SK-N-SH (cell line): ENCODE data around the gene TBRG1. TPM values are rescaled to one million over a fixed set of nuclear protein-coding genes. Genes with fewer than 3 reads are reported as not detected.

Experiments used
- CTCF ChIA-PET: fragments of 300-600, 350-600 bp; formaldehyde crosslinking; extraction: SDS; loops from one replicate; lab custom pipeline; 2021; lab: Yijun Ruan, JAX
- POLR2A ChIA-PET: fragments of 350-600 bp; sonication (Branson Sonifier 250); formaldehyde crosslinking; extraction: SDS; loops from one replicate; lab custom pipeline; 2020; ENCODE audit warnings: antibody characterized with exemption, inconsistent platforms; lab: Yijun Ruan, JAX
- DNase-seq: peaks from one replicate; pipeline ENCODE4 v3.0.0; 2012
- H2AFZ ChIP-seq: fragments of 200-600 bp; sonication (generic); 2 replicates; pipeline ENCODE4 v1.8.1; 2016; ENCODE audit warnings: antibody characterized with exemption, mild to moderate bottlenecking, low read depth
- H3F3A ChIP-seq: fragments of 200-600 bp; sonication (generic); replicated peaks from 2 replicates; pipeline ENCODE3; 2016; ENCODE audit warnings: antibody characterized with exemption, mild to moderate bottlenecking; ENCODE audit not compliant: insufficient read depth
- H3K27ac ChIP-seq, 2 experiments: fragments of 200-500 bp in 1 of 2; fragments of 200-600 bp in 1 of 2; sonication (Bioruptor generic) in 1 of 2; sonication (generic), shearing (Covaris generic) in 1 of 2; 2 replicates each; pipeline versions ENCODE4 v1.5.1 to v1.6.1; 2014 to 2016; ENCODE audit warnings: low read depth in 2 of 2, inconsistent platforms in 1 of 2, low read length in 1 of 2, mild to moderate bottlenecking in 1 of 2, mixed read lengths in 1 of 2
- H3K27me3 ChIP-seq: fragments of 200-600 bp; sonication (generic), shearing (Covaris generic); 2 replicates; pipeline ENCODE4 v1.6.1; 2016; ENCODE audit warnings: mixed run types; ENCODE audit not compliant: insufficient read depth
- H3K36me3 ChIP-seq, 2 experiments: fragments of 200-500 bp in 1 of 2; fragments of 200-600 bp in 1 of 2; sonication (Bioruptor generic) in 1 of 2; sonication (generic) in 1 of 2; replicated peaks in 1 of 2; 2 replicates each; pipeline versions ENCODE3 to v1.5.1; 2014 to 2016; ENCODE audit warnings: low read length in 1 of 2, mild to moderate bottlenecking in 1 of 2; ENCODE audit not compliant: insufficient read depth in 2 of 2, control insufficient read depth in 1 of 2
- H3K4me1 ChIP-seq, 2 experiments: fragments of 200-500 bp in 1 of 2; fragments of 200-600 bp in 1 of 2; sonication (Bioruptor generic) in 1 of 2; sonication (generic), shearing (Covaris generic) in 1 of 2; 2 replicates each; pipeline versions ENCODE4 v1.5.1 to v1.6.1; 2014 to 2016; ENCODE audit warnings: low read depth in 1 of 2, low read length in 1 of 2, mixed run types in 1 of 2; ENCODE audit not compliant: insufficient read depth in 2 of 2, control insufficient read depth in 1 of 2
- H3K4me2 ChIP-seq: fragments of 200-600 bp; sonication (generic), shearing (Covaris generic); 2 replicates; pipeline ENCODE4 v1.6.1; 2017; ENCODE audit warnings: mixed run types
- H3K4me3 ChIP-seq, 2 experiments: fragments of 200-500 bp in 1 of 2; fragments of 200-600 bp in 1 of 2; sonication (Bioruptor generic) in 1 of 2; sonication (generic), shearing (Covaris generic) in 1 of 2; 2 replicates each; pipeline versions ENCODE4 v1.5.1 to v1.8.1; 2014 to 2016; ENCODE audit warnings: low read depth in 2 of 2, inconsistent platforms in 1 of 2, low read length in 1 of 2, mild to moderate bottlenecking in 1 of 2, mixed read lengths in 1 of 2, moderate library complexity in 1 of 2
- H3K79me2 ChIP-seq: fragments of 200-600 bp; sonication (generic); 2 replicates; pipeline ENCODE4 v1.8.1; 2017; ENCODE audit warnings: mild to moderate bottlenecking; ENCODE audit not compliant: insufficient read depth
- H3K9ac ChIP-seq: fragments of 200-600 bp; sonication (generic); 2 replicates; pipeline ENCODE4 v1.6.1; 2017; ENCODE audit warnings: mixed run types
- H3K9me2 ChIP-seq: fragments of 200-600 bp; sonication (generic); 2 replicates; pipeline ENCODE4 v1.6.1; 2017; ENCODE audit warnings: mixed run types
- H3K9me3 ChIP-seq: fragments of 200-600 bp; sonication (generic); 2 replicates; pipeline ENCODE4 v1.6.1; 2017; ENCODE audit warnings: mixed run types, mild to moderate bottlenecking, moderate library complexity
- H4K20me1 ChIP-seq: fragments of 200-600 bp; sonication (generic); 2 replicates; pipeline ENCODE4 v1.6.1; 2017; ENCODE audit warnings: mild to moderate bottlenecking, mixed run types; ENCODE audit not compliant: insufficient read depth
- ELF1 ChIP-seq: IDR thresholded peaks from 2 replicates; pipeline ENCODE4 v1.4.0; 2012
- EP300 ChIP-seq, 2 experiments: IDR thresholded peaks; 2 replicates each; pipeline versions ENCODE4 v1.4.0 to v1.6.1; 2012; ENCODE audit warnings: borderline replicate concordance in 1 of 2, low read depth in 1 of 2, low read length in 1 of 2
- FOSL2 ChIP-seq: IDR thresholded peaks from 2 replicates; pipeline ENCODE4 v1.4.0; 2012; ENCODE audit warnings: low read depth, mild to moderate bottlenecking, moderate library complexity, borderline replicate concordance
- GABPA ChIP-seq: IDR thresholded peaks from 2 replicates; pipeline ENCODE4 v1.4.0; 2012; ENCODE audit warnings: low read depth, mild to moderate bottlenecking
- GATA2 ChIP-seq: sonication (generic); formaldehyde crosslinking; IDR thresholded peaks from 2 replicates; pipeline ENCODE4 v1.5.0; 2020; ENCODE audit warnings: mild to moderate bottlenecking, missing genetic modification reagents
- JUND ChIP-seq: IDR thresholded peaks from 2 replicates; pipeline ENCODE4 v1.4.0; 2012
- MEF2A ChIP-seq: IDR thresholded peaks from 2 replicates; pipeline ENCODE4 v1.4.0; 2012; ENCODE audit warnings: low read depth, borderline replicate concordance
- MXI1 ChIP-seq: IDR thresholded peaks from 2 replicates; pipeline ENCODE4 v1.6.1; 2012; ENCODE audit warnings: mild to moderate bottlenecking, low read depth, low read length, improper control_type of control experiment
- NRF1 ChIP-seq: IDR thresholded peaks from 2 replicates; pipeline ENCODE4 v1.6.1; 2012; ENCODE audit warnings: low read depth, mild to moderate bottlenecking, low read length
- POLR2AphosphoS5 ChIP-seq: IDR thresholded peaks from 2 replicates; pipeline ENCODE4 v1.6.1; 2012; ENCODE audit warnings: low read depth, low read length
- RAD21 ChIP-seq: IDR thresholded peaks from 2 replicates; pipeline ENCODE4 v1.6.1; 2012; ENCODE audit warnings: mild to moderate bottlenecking, low read length
- RCOR1 ChIP-seq: fragments of 150-350 bp; IDR thresholded peaks from 2 replicates; pipeline ENCODE4 v1.6.1; 2017; ENCODE audit warnings: antibody characterized with exemption, low read length
- REST ChIP-seq: IDR thresholded peaks from 2 replicates; pipeline ENCODE4 v1.6.1; 2012; ENCODE audit warnings: mild to moderate bottlenecking, low read depth, low read length, moderate library complexity
- RFX5 ChIP-seq: IDR thresholded peaks from 2 replicates; pipeline ENCODE4 v1.6.1; 2012; ENCODE audit warnings: mild to moderate bottlenecking, improper control_type of control experiment, low read length
- SIN3A ChIP-seq: IDR thresholded peaks from 2 replicates; pipeline ENCODE4 v1.6.1; 2012; ENCODE audit warnings: low read depth, mild to moderate bottlenecking, low read length, moderate library complexity, borderline replicate concordance
- TAF1 ChIP-seq: IDR thresholded peaks from 2 replicates; pipeline ENCODE4 v1.6.1; 2012; ENCODE audit warnings: low read depth, mild to moderate bottlenecking, low read length, moderate library complexity, borderline replicate concordance
- TCF12 ChIP-seq: IDR thresholded peaks from 2 replicates; pipeline ENCODE4 v1.4.0; 2012
- WGBS: methylation state at CpG from one replicate; pipeline ENCODE4 v1.1.6; 2017; ENCODE audit warnings: low lambda C conversion rate; 5-methylcytosine and 5-hydroxymethylcytosine counted together
- polyA plus RNA-seq, 3 experiments: library from polyadenylated mRNA; depleted of rRNA; stranded (reverse); fragments of >200 nt; gene quantifications; 2 replicates each; pipeline ENCODE4 v1.2.3, GENCODE V29; 2012
- TF ChIP-seq, protein P1 (sequence below): fragments of 200-600 bp; sonication (generic); IDR thresholded peaks from 2 replicates; pipeline ENCODE4 v1.6.1; 2017; ENCODE audit warnings: antibody characterized with exemption, mild to moderate bottlenecking, moderate library complexity
- TF ChIP-seq, protein P2 (sequence below): IDR thresholded peaks from 2 replicates; pipeline ENCODE4 v1.4.0; 2012; ENCODE audit warnings: low read depth, borderline replicate concordance

TBRG1 gene
- polyA plus RNA-seq, 1 of the 3 experiments (the other 2 are of a cell fraction): 22.0 TPM

- no peak for TF ChIP-seq ELF1
- no peak for TF ChIP-seq NRF1
Observed at GRCh38 chr11:124658501-124658900, 35.8 kb downstream of the TBRG1 start (continued).

DNA sequence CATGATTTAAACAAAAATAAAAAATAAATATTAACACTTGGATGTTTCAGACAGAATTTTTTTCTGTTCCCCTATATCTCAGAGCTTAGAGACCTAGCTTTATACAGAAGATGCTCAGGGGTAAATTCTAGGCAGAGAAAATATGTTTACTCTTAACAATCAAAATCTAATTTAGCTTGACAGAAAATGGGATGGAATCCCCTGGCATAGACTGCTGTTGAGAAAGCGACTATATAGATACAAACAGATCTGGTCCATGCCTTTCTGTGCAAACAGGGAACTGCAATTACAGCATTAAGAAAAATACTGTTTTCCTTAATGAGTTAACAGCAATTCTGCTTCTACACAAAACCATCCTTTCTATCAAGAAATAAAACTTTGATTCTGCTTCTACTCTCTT is 36.3 kb downstream of the TBRG1 start:
- H3K9ac ChIP-seq: no peak overlapping the region
- no peaks in the 10 kb centered on the region for H3K79me2 ChIP-seq
- TF ChIP-seq TAF1: no peak
- no peak for TF ChIP-seq EP300 (IDR thresholded peaks at IDR 0.05; ENCODE audit: borderline replicate concordance in 1 of 2, low read depth in 1 of 2, low read length in 1 of 2)
- TF ChIP-seq SIN3A: no peak
- TF ChIP-seq, protein P1, sequence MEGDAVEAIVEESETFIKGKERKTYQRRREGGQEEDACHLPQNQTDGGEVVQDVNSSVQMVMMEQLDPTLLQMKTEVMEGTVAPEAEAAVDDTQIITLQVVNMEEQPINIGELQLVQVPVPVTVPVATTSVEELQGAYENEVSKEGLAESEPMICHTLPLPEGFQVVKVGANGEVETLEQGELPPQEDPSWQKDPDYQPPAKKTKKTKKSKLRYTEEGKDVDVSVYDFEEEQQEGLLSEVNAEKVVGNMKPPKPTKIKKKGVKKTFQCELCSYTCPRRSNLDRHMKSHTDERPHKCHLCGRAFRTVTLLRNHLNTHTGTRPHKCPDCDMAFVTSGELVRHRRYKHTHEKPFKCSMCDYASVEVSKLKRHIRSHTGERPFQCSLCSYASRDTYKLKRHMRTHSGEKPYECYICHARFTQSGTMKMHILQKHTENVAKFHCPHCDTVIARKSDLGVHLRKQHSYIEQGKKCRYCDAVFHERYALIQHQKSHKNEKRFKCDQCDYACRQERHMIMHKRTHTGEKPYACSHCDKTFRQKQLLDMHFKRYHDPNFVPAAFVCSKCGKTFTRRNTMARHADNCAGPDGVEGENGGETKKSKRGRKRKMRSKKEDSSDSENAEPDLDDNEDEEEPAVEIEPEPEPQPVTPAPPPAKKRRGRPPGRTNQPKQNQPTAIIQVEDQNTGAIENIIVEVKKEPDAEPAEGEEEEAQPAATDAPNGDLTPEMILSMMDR: no peak
- TF ChIP-seq TCF12: no peak
- TF ChIP-seq RCOR1: no peak
- TF ChIP-seq REST: no peak
- TF ChIP-seq JUND: no peak
- TF ChIP-seq GATA2: no peak
- no peak for TF ChIP-seq RFX5
- no peak for TF ChIP-seq MEF2A
- TF ChIP-seq, protein P2, sequence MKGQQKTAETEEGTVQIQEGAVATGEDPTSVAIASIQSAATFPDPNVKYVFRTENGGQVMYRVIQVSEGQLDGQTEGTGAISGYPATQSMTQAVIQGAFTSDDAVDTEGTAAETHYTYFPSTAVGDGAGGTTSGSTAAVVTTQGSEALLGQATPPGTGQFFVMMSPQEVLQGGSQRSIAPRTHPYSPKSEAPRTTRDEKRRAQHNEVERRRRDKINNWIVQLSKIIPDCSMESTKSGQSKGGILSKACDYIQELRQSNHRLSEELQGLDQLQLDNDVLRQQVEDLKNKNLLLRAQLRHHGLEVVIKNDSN: no peak
- TF ChIP-seq GABPA: no peak
- TF ChIP-seq FOSL2: no peak
- no peak for TF ChIP-seq ELF1
- no peak for TF ChIP-seq MXI1
- no peak for TF ChIP-seq POLR2AphosphoS5
- TF ChIP-seq RAD21: no peak
- no peak overlapping the region for H3K27ac ChIP-seq
- no peaks in the 10 kb centered on the region for H3K9me3 ChIP-seq
- ChIA-PET POLR2A (no interaction called here), CTCF (interaction anchor here (1.0 to 3.6 kb wide), 5 partner anchors 15 to 208 kb away, joined by 3 to 15 read pairs (median 3); partner anchors contain the start of gene ESAM)
- H2AFZ ChIP-seq: no peak overlapping the region
- H3K4me1 ChIP-seq: peaks cover 4 to 5% of the 10 kb centered on the region in 2 experiments; a peak in 2 of 4 replicates
- H3K4me3 ChIP-seq: no peak overlapping the region
- 79% methylated on average over 1 of the region's 1 CpG for WGBS
- H3K27me3 ChIP-seq: no peaks in the 10 kb centered on the region
- no peaks in the 10 kb centered on the region for H3F3A ChIP-seq
- no peak overlapping the region for H3K4me2 ChIP-seq
- no peaks in the 10 kb centered on the region for H4K20me1 ChIP-seq
- H3K9me2 ChIP-seq: no peaks in the 10 kb centered on the region
- peaks cover 0 to 2% of the 10 kb centered on the region in 2 experiments for H3K36me3 ChIP-seq
- DNase-seq: no peak
